GM23338 (cell line): ENCODE results near the gene C2.

Experiments used
- CREB1 ChIP-seq: fragments of 250-450 bp; sonication (Bioruptor Pico); IDR thresholded peaks from 2 replicates; pipeline ENCODE4 v1.5.0; 2020; ENCODE audit warnings: low read depth, mild to moderate bottlenecking, moderate library complexity
- CTCF ChIP-seq, 2 experiments: fragments of 200-600 bp in 1 of 2; sonication (generic) in 1 of 2; conservative IDR thresholded peaks; 2 replicates each; pipeline versions ENCODE4 v1.5.1 to v1.6.1; 2016 to 2017; ENCODE audit warnings: antibody characterized with exemption in 2 of 2, low read depth in 2 of 2, mild to moderate bottlenecking in 2 of 2, moderate library complexity in 1 of 2
- EZH2phosphoT487 ChIP-seq: fragments of 200-600 bp; sonication (generic); IDR thresholded peaks from one replicate; pipeline ENCODE4 v1.8.1; 2018; ENCODE audit warnings: antibody characterized with exemption; ENCODE audit not compliant: unreplicated experiment
- POLR2AphosphoS5 ChIP-seq: IDR thresholded peaks from 2 replicates; pipeline ENCODE4 v1.6.1; 2016; ENCODE audit warnings: antibody characterized with exemption, low read depth
- REST ChIP-seq: IDR thresholded peaks from one replicate; pipeline ENCODE4 v1.6.1; 2018; ENCODE audit warnings: antibody characterized with exemption; ENCODE audit not compliant: unreplicated experiment
- STAT1 ChIP-seq: IDR thresholded peaks from one replicate; pipeline ENCODE4 v1.6.1; 2016; ENCODE audit warnings: antibody characterized with exemption; ENCODE audit not compliant: unreplicated experiment

- TF ChIP-seq CTCF (conservative IDR thresholded peaks at IDR 0.05; ENCODE audit: low read depth in 2 of 2) (no peak), POLR2AphosphoS5 (no peak), CREB1 (no peak), EZH2phosphoT487 (no peak), REST (no peak), STAT1 (no peak)
Observed at GRCh38 chr6:31978831-31979230, 51.3 kb downstream of the C2 start.
